GM12891 (cell line): ENCODE measurements around the gene PLA2G1B.
A peak's percentile ranks its signal among the peaks of the same experiment; 100 is the strongest.

Experiments
- DNase-seq: peaks from one replicate; pipeline ENCODE4 v3.0.0; 2011; ENCODE audit warnings: low spot score; ENCODE audit not compliant: insufficient read length
- FAIRE-seq: peaks from 2 replicates; lab custom pipeline; 2011; peaks lifted over from hg19 to GRCh38; lab: Jason Lieb, UNC
- PAX5 ChIP-seq: IDR thresholded peaks from 2 replicates; pipeline ENCODE4 v1.6.1; 2011; ENCODE audit warnings: low read length, moderate library complexity, mild to moderate bottlenecking; ENCODE audit not compliant: insufficient read depth, severe bottlenecking
- POLR2A ChIP-seq: IDR thresholded peaks from 2 replicates; pipeline ENCODE4 v1.6.1; 2011; ENCODE audit warnings: low read depth, low read length, control low read depth
- POLR2AphosphoS5 ChIP-seq: IDR thresholded peaks from 2 replicates; pipeline ENCODE4 v1.6.1; 2011; ENCODE audit warnings: low read depth, low read length, control low read depth
- POU2F2 ChIP-seq: IDR thresholded peaks from 2 replicates; pipeline ENCODE4 v1.6.1; 2011; ENCODE audit warnings: low read depth, mild to moderate bottlenecking, control low read depth, low read length, moderate library complexity
- SPI1 ChIP-seq: IDR thresholded peaks from 2 replicates; pipeline ENCODE4 v1.6.1; 2011; ENCODE audit warnings: low read depth, low read length, control low read depth
- TAF1 ChIP-seq: IDR thresholded peaks from 2 replicates; pipeline ENCODE4 v1.6.1; 2011; ENCODE audit warnings: low read depth, low read length, control low read depth

Gene PLA2G1B

DNA sequence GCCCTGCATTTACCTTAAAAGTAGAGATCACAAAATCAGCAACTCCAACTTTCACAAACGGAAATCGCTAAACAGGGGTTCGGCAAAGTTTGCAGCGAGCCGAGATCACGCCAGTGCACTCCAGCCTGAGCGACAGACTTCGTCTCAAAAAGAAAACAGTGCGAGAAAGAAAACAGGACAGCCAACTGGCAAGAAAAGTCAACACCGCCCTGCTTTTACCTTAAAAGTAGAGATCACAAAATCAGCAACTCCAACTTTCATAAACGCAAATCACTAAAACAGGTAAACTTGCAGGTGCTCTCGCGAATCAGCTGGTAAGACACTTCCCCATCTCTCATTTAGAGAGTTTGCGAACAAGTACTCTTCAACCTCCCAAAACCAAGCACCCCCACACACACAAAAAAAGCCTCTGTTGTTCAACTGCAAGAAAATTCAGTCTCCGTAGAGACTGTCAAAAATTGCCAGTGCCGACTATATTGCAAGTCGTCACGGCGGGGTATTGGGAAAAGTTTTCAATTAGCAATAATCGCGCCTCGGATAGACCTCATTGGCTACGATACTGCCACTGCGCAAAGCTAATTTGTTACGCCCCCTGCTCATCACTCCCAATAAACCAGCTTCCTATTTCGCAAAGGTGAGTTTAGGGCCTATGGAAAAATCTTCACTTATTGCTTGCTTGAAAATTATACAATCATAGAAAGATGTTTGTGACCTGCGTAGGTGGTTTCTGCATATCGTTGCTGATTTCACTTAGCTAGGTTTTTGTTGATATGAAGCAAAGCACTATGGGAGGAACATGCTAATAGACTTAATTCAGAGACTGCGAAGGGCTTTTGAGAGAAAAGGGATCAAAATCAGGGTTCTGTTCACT, 34.7 kb downstream of the PLA2G1B start, which contains the start of gene RNU4-1:
RNU4-1 (minus strand) TSS at position 577 of the 871 bp plus-strand sequence.
- TF ChIP-seq POLR2A = peak; percentile 100
- peak; percentile 100 for TF ChIP-seq POLR2AphosphoS5
- peak; percentile 93 for TF ChIP-seq POU2F2
- peak; percentile 75 for TF ChIP-seq SPI1
- TF ChIP-seq PAX5 = peak; percentile 60
- no peak; the same call in 1 of the 2 replicates for TF ChIP-seq TAF1
- FAIRE-seq = peak; percentile 91
- DNase-seq = no peak

GRCh38 chr12:120292411-120292660, 35.2 kb downstream of the PLA2G1B start:
- no peak for TF ChIP-seq POLR2A
- no peak for TF ChIP-seq SPI1
- TF ChIP-seq PAX5 = no peak
- TF ChIP-seq POU2F2 = no peak
- TF ChIP-seq POLR2AphosphoS5 = no peak
- no peak for TF ChIP-seq TAF1
- FAIRE-seq = no peak
- no peak for DNase-seq

- DNase-seq = no peak
- TF ChIP-seq PAX5 = no peak
- TF ChIP-seq SPI1 = no peak
- TF ChIP-seq POLR2A = no peak
- no peak for TF ChIP-seq TAF1
- TF ChIP-seq POU2F2 = no peak
- TF ChIP-seq POLR2AphosphoS5 = no peak
- FAIRE-seq = no peak
Measured at GRCh38 chr12:120290609-120291305, 36.8 kb downstream of the PLA2G1B start.

GRCh38 chr12:120287491-120287890, 40.1 kb downstream of the PLA2G1B start:
- FAIRE-seq (no peak), DNase-seq (no peak)
- TF ChIP-seq POU2F2 (no peak), TAF1 (no peak), POLR2A (no peak), PAX5 (no peak), POLR2AphosphoS5 (no peak), SPI1 (no peak)

GRCh38 chr12:120286768-120287490, 40.6 kb downstream of the PLA2G1B start:
- DNase-seq = no peak
- TF ChIP-seq TAF1 (no peak), POLR2A (no peak), POLR2AphosphoS5 (no peak), PAX5 (no peak), SPI1 (no peak), POU2F2 (no peak)
- no peak for FAIRE-seq

DNA sequence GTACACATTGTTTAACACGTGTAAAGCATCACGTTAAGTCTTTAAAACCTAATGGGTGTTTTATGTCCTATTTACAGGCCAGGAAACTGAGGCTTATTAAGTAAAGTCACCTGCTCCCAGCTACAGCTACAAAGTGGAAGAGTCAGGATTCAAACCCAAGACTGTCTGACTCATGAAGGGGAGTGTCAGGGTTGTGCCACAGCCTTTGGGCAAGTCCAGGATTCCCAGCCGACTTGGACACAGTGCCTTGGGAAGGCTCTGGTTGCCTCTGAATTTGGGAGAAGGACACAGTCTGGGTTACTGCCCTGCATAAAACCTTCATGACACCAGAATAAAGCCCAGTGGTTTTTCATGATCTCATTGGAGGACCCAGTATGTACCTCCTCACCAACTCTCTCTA, 43.2 kb downstream of the PLA2G1B start:
- no peak for TF ChIP-seq POU2F2
- no peak for FAIRE-seq
- DNase-seq = no peak

DNA sequence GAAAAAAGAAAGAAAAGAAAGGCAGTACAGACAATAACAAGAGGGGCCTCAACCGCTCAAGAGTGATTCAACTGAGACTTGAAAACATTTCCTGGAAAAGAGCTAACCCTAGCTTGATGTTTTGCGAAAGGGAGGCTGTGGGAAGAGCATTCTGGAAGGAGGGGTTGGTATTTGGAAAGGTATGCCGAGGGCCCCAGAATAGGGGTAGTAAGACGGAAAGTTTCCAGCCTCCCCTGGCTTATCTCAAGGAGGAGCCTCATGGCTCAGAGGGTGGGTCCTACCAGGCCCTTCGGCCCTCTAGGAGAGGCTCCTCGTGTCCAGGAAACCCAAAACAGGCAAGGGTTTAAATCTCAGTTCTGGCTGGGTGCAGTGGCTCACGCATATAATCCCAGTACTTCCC, 44.3 kb downstream of the PLA2G1B start:
- TF ChIP-seq TAF1 (no peak), POLR2AphosphoS5 (no peak), PAX5 (no peak), POU2F2 (no peak), POLR2A (no peak), SPI1 (no peak)
- FAIRE-seq = no peak
- DNase-seq = no peak

DNA sequence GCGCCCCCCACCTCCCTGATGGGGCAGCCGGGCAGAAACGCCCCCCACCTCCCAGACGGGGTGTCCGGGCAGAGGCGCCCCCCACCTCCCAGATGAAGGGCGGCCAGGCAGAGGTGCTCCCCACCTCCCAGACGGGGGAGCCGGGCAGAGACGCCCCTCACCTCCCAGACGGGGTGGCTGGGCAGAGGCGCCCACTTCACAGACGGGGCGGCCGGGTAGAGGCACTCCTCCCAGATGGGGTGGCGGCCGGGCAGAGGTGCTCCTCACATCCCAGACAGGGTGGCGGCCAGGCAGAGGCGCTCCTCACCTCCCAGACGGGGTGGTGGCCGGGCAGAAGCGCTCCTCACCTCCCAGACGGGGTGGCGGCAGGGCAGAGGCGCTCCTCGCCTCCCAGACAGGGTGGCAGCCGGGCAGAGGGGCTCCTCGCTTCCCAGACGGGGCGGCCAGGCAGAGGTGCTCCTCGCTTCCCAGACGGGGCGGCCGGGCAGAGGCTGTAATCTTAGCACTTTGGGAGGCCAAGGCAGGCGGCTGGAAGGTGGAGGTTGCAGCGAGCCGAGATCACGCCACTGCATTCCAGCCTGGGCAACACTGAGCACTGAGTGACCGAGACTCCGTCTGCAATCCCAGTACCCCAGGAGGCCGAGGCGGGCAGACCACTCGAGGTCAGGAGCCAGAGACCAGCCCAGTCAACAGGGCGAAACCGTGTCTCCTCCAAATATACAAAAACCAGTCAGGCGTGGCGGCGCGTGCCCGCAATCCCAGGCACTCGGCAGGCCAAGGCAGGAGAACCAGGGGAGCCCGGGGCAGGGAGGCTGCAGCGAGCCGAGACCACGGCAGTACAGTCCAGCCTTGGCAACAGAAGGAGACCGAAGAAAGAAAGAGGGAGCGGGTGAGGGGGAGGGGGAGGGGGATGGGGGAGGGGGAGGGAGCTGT, 49.2 kb downstream of the PLA2G1B start:
- DNase-seq (no peak), FAIRE-seq (no peak)
- no peak for TF ChIP-seq POLR2A
- no peak for TF ChIP-seq PAX5
- no peak for TF ChIP-seq TAF1
- TF ChIP-seq SPI1 = no peak
- no peak for TF ChIP-seq POU2F2
- TF ChIP-seq POLR2AphosphoS5 = no peak

GRCh38 chr12:120276734-120277133, 50.8 kb downstream of the PLA2G1B start:
- TF ChIP-seq POU2F2 = no peak
- DNase-seq (no peak), FAIRE-seq (no peak)
